NB4 (cell line): Measurements from ENCODE around the gene CHI3L1.

Experiments used
- MYC ChIP-seq: IDR thresholded peaks from 2 replicates; pipeline ENCODE4 v1.6.1; 2011; ENCODE audit warnings: low read depth, low read length
- POLR2A ChIP-seq: IDR thresholded peaks from 2 replicates; pipeline ENCODE4 v1.6.1; 2011; ENCODE audit warnings: mild to moderate bottlenecking; ENCODE audit not compliant: insufficient read length; ENCODE audit errors: extremely low read depth
- TF ChIP-seq, protein P1 (sequence below): IDR thresholded peaks from one replicate; pipeline ENCODE4 v1.5.1; 2012; ENCODE audit warnings: low read depth, low read length
- TF ChIP-seq, protein P2 (sequence below): IDR thresholded peaks from 2 replicates; pipeline ENCODE4 v1.6.1; 2011; ENCODE audit warnings: low read depth, low read length

GRCh38 chr1:203135636-203136305, 50.7 kb downstream of the CHI3L1 start:
- no peak for TF ChIP-seq POLR2A
- TF ChIP-seq, protein P1, sequence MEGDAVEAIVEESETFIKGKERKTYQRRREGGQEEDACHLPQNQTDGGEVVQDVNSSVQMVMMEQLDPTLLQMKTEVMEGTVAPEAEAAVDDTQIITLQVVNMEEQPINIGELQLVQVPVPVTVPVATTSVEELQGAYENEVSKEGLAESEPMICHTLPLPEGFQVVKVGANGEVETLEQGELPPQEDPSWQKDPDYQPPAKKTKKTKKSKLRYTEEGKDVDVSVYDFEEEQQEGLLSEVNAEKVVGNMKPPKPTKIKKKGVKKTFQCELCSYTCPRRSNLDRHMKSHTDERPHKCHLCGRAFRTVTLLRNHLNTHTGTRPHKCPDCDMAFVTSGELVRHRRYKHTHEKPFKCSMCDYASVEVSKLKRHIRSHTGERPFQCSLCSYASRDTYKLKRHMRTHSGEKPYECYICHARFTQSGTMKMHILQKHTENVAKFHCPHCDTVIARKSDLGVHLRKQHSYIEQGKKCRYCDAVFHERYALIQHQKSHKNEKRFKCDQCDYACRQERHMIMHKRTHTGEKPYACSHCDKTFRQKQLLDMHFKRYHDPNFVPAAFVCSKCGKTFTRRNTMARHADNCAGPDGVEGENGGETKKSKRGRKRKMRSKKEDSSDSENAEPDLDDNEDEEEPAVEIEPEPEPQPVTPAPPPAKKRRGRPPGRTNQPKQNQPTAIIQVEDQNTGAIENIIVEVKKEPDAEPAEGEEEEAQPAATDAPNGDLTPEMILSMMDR = no peak
- TF ChIP-seq MYC = no peak
- TF ChIP-seq, protein P2, sequence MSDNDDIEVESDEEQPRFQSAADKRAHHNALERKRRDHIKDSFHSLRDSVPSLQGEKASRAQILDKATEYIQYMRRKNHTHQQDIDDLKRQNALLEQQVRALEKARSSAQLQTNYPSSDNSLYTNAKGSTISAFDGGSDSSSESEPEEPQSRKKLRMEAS = no peak
